HCT116 (cell line): ENCODE measurements around the gene FAM124B. TPM values are rescaled to one million over a fixed set of nuclear protein-coding genes. Genes with fewer than 3 reads are reported as not detected.

Experiments used
- ATAC-seq: fragments of 200-7000 bp; cut with Tn5 transposase; 2 replicates; pipeline ENCODE4 v1.9.1; 2020; ENCODE audit warnings: mild to moderate bottlenecking, moderate library complexity
- BruUV-seq: library from RNA; stranded (reverse); fragments of 400-500 nt; replicated peaks from 2 replicates; lab custom pipeline; 2021; lab: Mats Ljungman, UMichigan
- CTCF ChIA-PET: fragments of 300-600 bp; sonication (Branson Sonifier 250); formaldehyde crosslinking; loops from one replicate; lab custom pipeline; 2021; ENCODE audit warnings: antibody characterized with exemption; lab: Charles Lee
- POLR2A ChIA-PET: fragments of 300-600, 350-600 bp; sonication (Branson Sonifier 250); formaldehyde crosslinking; loops from one replicate; lab custom pipeline; 2021; ENCODE audit warnings: antibody characterized with exemption; lab: Charles Lee
- RAD21 ChIA-PET, 2 experiments: fragments of 300-600 bp; sonication (Branson Sonifier 250); formaldehyde crosslinking; loops; one replicate each; lab custom pipeline; 2023; ENCODE audit warnings: low total read pairs in 2 of 2; ENCODE audit not compliant: uncharacterized antibody in 2 of 2, unreplicated experiment in 2 of 2, low non-redundant PET in 1 of 2; lab: Charles Lee
- DNase-seq: peaks from one replicate; pipeline ENCODE4 v3.0.0-alpha.2; 2010; ENCODE audit warnings: low read depth, low spot score
- H2AFZ ChIP-seq: fragments of 200-600 bp; shearing (Covaris generic), sonication (generic); 2 replicates; pipeline ENCODE4 v1.6.1; 2017; ENCODE audit warnings: low read depth, mixed run types, mixed read lengths, antibody characterized with exemption, low read length; ENCODE audit not compliant: poor library complexity, severe bottlenecking
- H3K27ac ChIP-seq: 2 replicates; pipeline ENCODE4 v1.5.1; 2012; ENCODE audit warnings: low read depth, low read length
- H3K27me3 ChIP-seq: fragments of 200-600 bp; sonication (generic); 2 replicates; pipeline ENCODE4 v1.6.1; 2016; ENCODE audit warnings: mixed run types, low read length, mixed read lengths; ENCODE audit not compliant: insufficient read depth
- H3K36me3 ChIP-seq, 2 experiments: fragments of 200-500 bp in 1 of 2; fragments of 200-600 bp in 1 of 2; sonication (Bioruptor generic) in 1 of 2; sonication (generic) in 1 of 2; 2 replicates each; pipeline versions ENCODE4 v1.5.1 to v1.6.1; 2014 to 2016; ENCODE audit warnings: low read length in 2 of 2, inconsistent platforms in 1 of 2, mixed read lengths in 1 of 2, mixed run types in 1 of 2; ENCODE audit not compliant: insufficient read depth in 2 of 2, control insufficient read depth in 1 of 2
- H3K4me1 ChIP-seq, 2 experiments: fragments of 200-600 bp in 1 of 2; sonication (generic) in 1 of 2; 2 replicates each; pipeline versions ENCODE4 v1.5.1 to v1.6.1; 2012 to 2017; ENCODE audit warnings: low read length in 2 of 2, inconsistent platforms in 1 of 2, mild to moderate bottlenecking in 1 of 2, mixed read lengths in 1 of 2, mixed run types in 1 of 2, moderate library complexity in 1 of 2; ENCODE audit not compliant: insufficient read depth in 2 of 2, control insufficient read depth in 1 of 2
- H3K4me2 ChIP-seq: fragments of 200-600 bp; sonication (generic); 2 replicates; pipeline ENCODE4 v1.6.1; 2017; ENCODE audit warnings: mixed run types, low read length, mixed read lengths
- H3K4me3 ChIP-seq, 2 experiments: fragments of 200-600 bp in 1 of 2; sonication (generic) in 1 of 2; replicated peaks in 1 of 2; 2 replicates each; pipeline ENCODE4 v1.5.1; 2011 to 2016; ENCODE audit warnings: low read length in 2 of 2, control low read depth in 1 of 2, low read depth in 1 of 2, mild to moderate bottlenecking in 1 of 2, mixed read lengths in 1 of 2, mixed run types in 1 of 2
- H3K79me2 ChIP-seq: fragments of 200-600 bp; sonication (generic); 2 replicates; pipeline ENCODE4 v1.6.1; 2017; ENCODE audit warnings: mild to moderate bottlenecking, mixed run types, low read length, moderate library complexity, mixed read lengths; ENCODE audit not compliant: insufficient read depth
- H3K9ac ChIP-seq: fragments of 200-600 bp; sonication (generic); 2 replicates; pipeline ENCODE4 v1.6.1; 2016; ENCODE audit warnings: low read length, mixed read lengths
- H3K9me2 ChIP-seq: fragments of 200-600 bp; sonication (generic), shearing (Covaris generic); 2 replicates; pipeline ENCODE4 v1.6.1; 2017; ENCODE audit warnings: mixed run types, mild to moderate bottlenecking, moderate library complexity; ENCODE audit not compliant: insufficient read depth
- H3K9me3 ChIP-seq, 2 experiments: fragments of 200-500 bp in 1 of 2; fragments of 200-600 bp in 1 of 2; sonication (Bioruptor generic) in 1 of 2; sonication (generic) in 1 of 2; 2 replicates each; pipeline ENCODE4 v1.6.1; 2014 to 2017; ENCODE audit warnings: low read length in 2 of 2, mixed read lengths in 2 of 2, inconsistent platforms in 1 of 2, low read depth in 1 of 2, mild to moderate bottlenecking in 1 of 2, mixed run types in 1 of 2, moderate library complexity in 1 of 2; ENCODE audit not compliant: control insufficient read depth in 1 of 2, insufficient read depth in 1 of 2
- H4K20me1 ChIP-seq: fragments of 200-600 bp; sonication (generic), shearing (Covaris generic); 2 replicates; pipeline ENCODE4 v1.6.1; 2017; ENCODE audit warnings: mixed run types, mild to moderate bottlenecking, moderate library complexity; ENCODE audit not compliant: insufficient read depth
- CBX3 ChIP-seq: IDR thresholded peaks from 2 replicates; pipeline ENCODE4 v1.6.1; 2012; ENCODE audit warnings: low read depth
- ELF1 ChIP-seq: IDR thresholded peaks from 2 replicates; pipeline ENCODE4 v1.6.1; 2012; ENCODE audit warnings: low read depth, borderline replicate concordance
- EZH2phosphoT487 ChIP-seq: fragments of 200-600 bp; IDR thresholded peaks from 2 replicates; pipeline ENCODE4 v1.6.1; 2018; ENCODE audit warnings: antibody characterized with exemption, borderline replicate concordance
- POLR2A ChIP-seq: IDR thresholded peaks from 2 replicates; pipeline ENCODE4 v1.7.0; 2011; ENCODE audit warnings: borderline replicate concordance; ENCODE audit not compliant: insufficient read depth, insufficient read length; ENCODE audit errors: extremely low read depth
- POLR2AphosphoS5 ChIP-seq: IDR thresholded peaks from 2 replicates; pipeline ENCODE4 v1.6.1; 2011; ENCODE audit warnings: mild to moderate bottlenecking, low read depth, low read length, moderate library complexity
- RAD21 ChIP-seq: IDR thresholded peaks from 2 replicates; pipeline ENCODE4 v1.6.1; 2012; ENCODE audit warnings: low read depth, mild to moderate bottlenecking
- SIN3A ChIP-seq: IDR thresholded peaks from 2 replicates; pipeline ENCODE4 v1.6.1; 2012; ENCODE audit warnings: low read depth
- intact Hi-C: fragments of 100-400 bp; cut with micrococcal nuclease; formaldehyde crosslinking; loops from 2 replicates; pipeline ENCODE4 v1.10.0; 2022
- total RNA-seq: library from RNA; stranded (reverse); gene quantifications from one replicate; pipeline ENCODE4 v1.2.1, GENCODE V29; 2021; ENCODE audit not compliant: unreplicated experiment
- TF ChIP-seq, protein P1 (sequence below): IDR thresholded peaks from 2 replicates; pipeline ENCODE4 v1.6.1; 2012
- TF ChIP-seq, protein P2 (sequence below): IDR thresholded peaks from 2 replicates; pipeline ENCODE4 v1.6.1; 2012
- TF ChIP-seq, protein P3 (sequence below): IDR thresholded peaks from 2 replicates; pipeline ENCODE4 v1.6.1; 2012; ENCODE audit warnings: low read depth

FAM124B gene
- total RNA-seq, 1 experiment from 2014 or later = not detected

DNA sequence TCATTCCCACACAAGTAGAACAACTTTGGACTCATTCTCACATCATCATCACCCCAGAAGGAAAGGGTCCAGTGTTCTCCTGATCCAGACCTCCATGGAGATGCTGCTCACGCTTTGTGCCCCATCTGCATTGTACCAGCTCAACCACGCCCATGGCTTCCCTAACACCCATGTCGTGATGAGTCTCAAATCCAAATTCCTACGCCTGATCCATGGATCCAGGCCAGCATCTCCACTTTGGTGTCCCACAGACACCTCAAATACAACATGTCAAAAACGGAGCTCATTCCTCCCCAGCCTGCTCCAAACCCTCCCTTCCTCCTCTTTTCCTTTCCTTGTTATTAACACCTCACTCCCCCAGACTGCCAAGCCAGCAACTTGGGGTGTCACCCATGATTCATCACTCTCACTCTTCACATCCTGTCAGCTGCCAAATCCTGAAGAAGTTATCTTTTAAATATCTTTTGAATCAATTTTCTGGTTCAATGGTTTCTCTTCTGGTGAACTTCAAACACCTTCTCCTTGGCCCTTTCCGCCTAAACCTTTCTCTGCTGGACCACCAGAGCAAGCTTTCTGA lies 30.2 kb upstream of the FAM124B start:
- ChIA-PET POLR2A (no interaction called here), CTCF (no interaction called here), RAD21 (no interaction called here)
- Histone ChIP-seq H3K4me2 (no peak overlapping the region), H3K4me1 (no peaks in the 10 kb centered on the region), H3K36me3 (no peaks in the 10 kb centered on the region), H3K4me3 (no peak overlapping the region), H3K9me3 (no peaks in the 10 kb centered on the region), H3K79me2 (no peaks in the 10 kb centered on the region), H3K9ac (no peak overlapping the region), H4K20me1 (no peaks in the 10 kb centered on the region), H3K27me3 (no peaks in the 10 kb centered on the region), H2AFZ (no peak overlapping the region), H3K27ac (no peak overlapping the region), H3K9me2 (no peaks in the 10 kb centered on the region)
- DNase-seq (no peak), ATAC-seq (no peak)
- BruUV-seq = no TSS peak
- intact Hi-C loops = no loop called here
- TF ChIP-seq SIN3A = no peak

DNA sequence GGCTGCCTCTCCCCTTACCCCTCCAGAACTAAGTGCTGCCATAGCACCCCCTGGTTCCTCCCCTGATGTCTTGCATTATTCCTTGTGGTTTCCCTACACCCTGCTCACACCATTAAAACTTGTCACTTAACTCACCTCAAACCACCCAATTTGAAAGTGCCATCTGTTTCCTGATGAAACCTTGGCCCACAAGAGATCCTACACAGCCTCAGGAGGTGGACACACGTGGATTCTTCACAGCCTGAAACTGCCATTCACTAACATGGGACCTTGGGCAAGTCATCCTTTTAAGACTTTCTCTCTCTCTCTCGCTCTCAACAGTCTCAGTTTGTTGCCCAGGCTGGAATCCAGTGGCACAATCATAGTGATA lies 27.5 kb upstream of the FAM124B start:
- Histone ChIP-seq H2AFZ (no peak overlapping the region), H3K27me3 (no peaks in the 10 kb centered on the region), H3K27ac (no peak overlapping the region), H3K4me3 (no peak overlapping the region), H3K9ac (no peak overlapping the region), H3K9me2 (no peaks in the 10 kb centered on the region), H3K4me1 (no peaks in the 10 kb centered on the region), H4K20me1 (no peaks in the 10 kb centered on the region), H3K4me2 (no peak overlapping the region), H3K79me2 (no peaks in the 10 kb centered on the region), H3K36me3 (no peaks in the 10 kb centered on the region), H3K9me3 (no peaks in the 10 kb centered on the region)
- ChIA-PET POLR2A (no interaction called here), RAD21 (no interaction called here), CTCF (no interaction called here)
- ATAC-seq (no peak), DNase-seq (no peak)
- intact Hi-C loops = no loop called here
- BruUV-seq = no TSS peak
- TF ChIP-seq EZH2phosphoT487 (no peak), POLR2AphosphoS5 (no peak), RAD21 (no peak), POLR2A (no peak), CBX3 (no peak), ELF1 (no peak)
- TF ChIP-seq, protein P1, sequence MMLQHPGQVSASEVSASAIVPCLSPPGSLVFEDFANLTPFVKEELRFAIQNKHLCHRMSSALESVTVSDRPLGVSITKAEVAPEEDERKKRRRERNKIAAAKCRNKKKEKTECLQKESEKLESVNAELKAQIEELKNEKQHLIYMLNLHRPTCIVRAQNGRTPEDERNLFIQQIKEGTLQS = no peak
- TF ChIP-seq, protein P2, sequence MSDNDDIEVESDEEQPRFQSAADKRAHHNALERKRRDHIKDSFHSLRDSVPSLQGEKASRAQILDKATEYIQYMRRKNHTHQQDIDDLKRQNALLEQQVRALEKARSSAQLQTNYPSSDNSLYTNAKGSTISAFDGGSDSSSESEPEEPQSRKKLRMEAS = no peak
- TF ChIP-seq, protein P3, sequence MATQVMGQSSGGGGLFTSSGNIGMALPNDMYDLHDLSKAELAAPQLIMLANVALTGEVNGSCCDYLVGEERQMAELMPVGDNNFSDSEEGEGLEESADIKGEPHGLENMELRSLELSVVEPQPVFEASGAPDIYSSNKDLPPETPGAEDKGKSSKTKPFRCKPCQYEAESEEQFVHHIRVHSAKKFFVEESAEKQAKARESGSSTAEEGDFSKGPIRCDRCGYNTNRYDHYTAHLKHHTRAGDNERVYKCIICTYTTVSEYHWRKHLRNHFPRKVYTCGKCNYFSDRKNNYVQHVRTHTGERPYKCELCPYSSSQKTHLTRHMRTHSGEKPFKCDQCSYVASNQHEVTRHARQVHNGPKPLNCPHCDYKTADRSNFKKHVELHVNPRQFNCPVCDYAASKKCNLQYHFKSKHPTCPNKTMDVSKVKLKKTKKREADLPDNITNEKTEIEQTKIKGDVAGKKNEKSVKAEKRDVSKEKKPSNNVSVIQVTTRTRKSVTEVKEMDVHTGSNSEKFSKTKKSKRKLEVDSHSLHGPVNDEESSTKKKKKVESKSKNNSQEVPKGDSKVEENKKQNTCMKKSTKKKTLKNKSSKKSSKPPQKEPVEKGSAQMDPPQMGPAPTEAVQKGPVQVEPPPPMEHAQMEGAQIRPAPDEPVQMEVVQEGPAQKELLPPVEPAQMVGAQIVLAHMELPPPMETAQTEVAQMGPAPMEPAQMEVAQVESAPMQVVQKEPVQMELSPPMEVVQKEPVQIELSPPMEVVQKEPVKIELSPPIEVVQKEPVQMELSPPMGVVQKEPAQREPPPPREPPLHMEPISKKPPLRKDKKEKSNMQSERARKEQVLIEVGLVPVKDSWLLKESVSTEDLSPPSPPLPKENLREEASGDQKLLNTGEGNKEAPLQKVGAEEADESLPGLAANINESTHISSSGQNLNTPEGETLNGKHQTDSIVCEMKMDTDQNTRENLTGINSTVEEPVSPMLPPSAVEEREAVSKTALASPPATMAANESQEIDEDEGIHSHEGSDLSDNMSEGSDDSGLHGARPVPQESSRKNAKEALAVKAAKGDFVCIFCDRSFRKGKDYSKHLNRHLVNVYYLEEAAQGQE = no peak
- TF ChIP-seq, all 23 proteins: peak for 0
